Activated B cell treated with CpG ODN at 0.5 μM for 24 hours (primary cell): ENCODE measurements around the gene TSHZ2. TPM values are rescaled to one million over a fixed set of nuclear protein-coding genes. Genes with fewer than 3 reads are reported as not detected.

ENCODE experiments used
- ATAC-seq: fragments of 200-7000 bp; cut with Tn5 transposase; one replicate; pipeline ENCODE4 v1.10.0; 2021; ENCODE audit warnings: low read depth, mild to moderate bottlenecking, moderate library complexity
- CTCF ChIA-PET: fragments of 350-600 bp; sonication (Branson Sonifier 250); formaldehyde crosslinking; loops from one replicate; lab custom pipeline; 2021; ENCODE audit warnings: antibody characterized with exemption; lab: Charles Lee
- POLR2A ChIA-PET: fragments of 350-600 bp; sonication (Branson Sonifier 250); formaldehyde crosslinking; loops from one replicate; lab custom pipeline; 2021; ENCODE audit warnings: antibody characterized with exemption; lab: Charles Lee
- DNase-seq: peaks from one replicate; pipeline ENCODE4 v3.0.0; 2022
- H3K27ac Mint-ChIP-seq: one replicate; pipeline ENCODE4 v1.8.0; 2020; ENCODE audit warnings: mixed read lengths
- H3K27me3 Mint-ChIP-seq: one replicate; pipeline ENCODE4 v1.8.0; 2021; ENCODE audit warnings: mixed read lengths
- H3K36me3 Mint-ChIP-seq: one replicate; pipeline ENCODE4 v1.8.0; 2021; ENCODE audit warnings: low read depth, mixed read lengths
- H3K4me1 Mint-ChIP-seq: one replicate; pipeline ENCODE4 v1.8.0; 2021; ENCODE audit warnings: mixed read lengths
- H3K4me3 Mint-ChIP-seq: one replicate; pipeline ENCODE4 v1.8.0; 2020; ENCODE audit warnings: mild to moderate bottlenecking, mixed read lengths
- H3K9me3 Mint-ChIP-seq: one replicate; pipeline ENCODE4 v1.8.0; 2020; ENCODE audit warnings: mixed read lengths
- intact Hi-C: fragments of 100-400 bp; cut with micrococcal nuclease; formaldehyde crosslinking; loops from one replicate; pipeline ENCODE4 v1.15.1; 2024
- total RNA-seq: library from RNA; stranded (reverse); gene quantifications from 2 replicates; pipeline ENCODE4 v1.2.3, GENCODE V29; 2022
- TF ChIP-seq, protein P1 (sequence below): fragments of 200-600 bp; IDR thresholded peaks from one replicate; pipeline ENCODE4 v1.8.0; 2022; ENCODE audit warnings: antibody characterized with exemption, mild to moderate bottlenecking

Gene TSHZ2
- total RNA-seq, 1 donor from 2014 or later = 1.7 TPM

DNA sequence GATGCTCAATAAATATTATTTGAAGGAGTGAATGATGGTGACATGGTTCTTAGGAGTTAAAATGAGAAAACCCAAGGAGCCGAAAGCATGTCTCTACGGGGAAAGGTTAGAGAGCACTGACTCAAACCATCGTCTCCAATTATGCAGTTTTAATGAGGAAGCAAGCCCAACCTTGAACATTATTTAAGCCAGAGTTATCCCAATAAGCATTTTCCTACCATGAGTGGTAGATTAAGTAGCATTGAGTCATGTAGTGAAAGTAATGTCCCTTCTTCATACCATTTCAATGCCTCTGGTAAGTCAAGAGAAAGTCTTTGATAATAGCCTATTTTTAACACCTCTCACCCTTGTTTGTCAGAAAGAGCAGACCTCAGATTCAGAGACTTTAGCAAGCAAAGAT lies 13.5 kb downstream of the TSHZ2 start:
- TF ChIP-seq, protein P1, sequence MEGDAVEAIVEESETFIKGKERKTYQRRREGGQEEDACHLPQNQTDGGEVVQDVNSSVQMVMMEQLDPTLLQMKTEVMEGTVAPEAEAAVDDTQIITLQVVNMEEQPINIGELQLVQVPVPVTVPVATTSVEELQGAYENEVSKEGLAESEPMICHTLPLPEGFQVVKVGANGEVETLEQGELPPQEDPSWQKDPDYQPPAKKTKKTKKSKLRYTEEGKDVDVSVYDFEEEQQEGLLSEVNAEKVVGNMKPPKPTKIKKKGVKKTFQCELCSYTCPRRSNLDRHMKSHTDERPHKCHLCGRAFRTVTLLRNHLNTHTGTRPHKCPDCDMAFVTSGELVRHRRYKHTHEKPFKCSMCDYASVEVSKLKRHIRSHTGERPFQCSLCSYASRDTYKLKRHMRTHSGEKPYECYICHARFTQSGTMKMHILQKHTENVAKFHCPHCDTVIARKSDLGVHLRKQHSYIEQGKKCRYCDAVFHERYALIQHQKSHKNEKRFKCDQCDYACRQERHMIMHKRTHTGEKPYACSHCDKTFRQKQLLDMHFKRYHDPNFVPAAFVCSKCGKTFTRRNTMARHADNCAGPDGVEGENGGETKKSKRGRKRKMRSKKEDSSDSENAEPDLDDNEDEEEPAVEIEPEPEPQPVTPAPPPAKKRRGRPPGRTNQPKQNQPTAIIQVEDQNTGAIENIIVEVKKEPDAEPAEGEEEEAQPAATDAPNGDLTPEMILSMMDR = no peak
- Mint-ChIP-seq H3K36me3 (no peaks in the 10 kb centered on the region), H3K9me3 (no peaks in the 10 kb centered on the region), H3K4me3 (no peak overlapping the region), H3K27me3 (peaks cover 9% of the 10 kb centered on the region), H3K4me1 (peaks cover 6% of the 10 kb centered on the region), H3K27ac (no peak overlapping the region)
- ChIA-PET POLR2A (no interaction called here), CTCF (no interaction called here)
- no peak for ATAC-seq
- intact Hi-C loops = no loop called here
- no peak for DNase-seq

- intact Hi-C loops = no loop called here
- DNase-seq = no peak
- Mint-ChIP-seq H3K27ac (no peak overlapping the region), H3K27me3 (peaks cover 9% of the 10 kb centered on the region), H3K36me3 (no peaks in the 10 kb centered on the region), H3K4me1 (peaks cover 6% of the 10 kb centered on the region), H3K4me3 (no peak overlapping the region), H3K9me3 (no peaks in the 10 kb centered on the region)
- TF ChIP-seq, protein P1 = no peak
- CTCF ChIA-PET = no interaction called here
- POLR2A ChIA-PET = interaction anchor here (1.1 kb wide), 1 partner anchor 14 kb away, joined by 3 read pairs; no protein-coding TSS in a partner anchor
- no peak for ATAC-seq
Measured at GRCh38 chr20:52987295-52987694, 15.1 kb downstream of the TSHZ2 start.

GRCh38 chr20:52991830-52992229 lies 19.7 kb downstream of the TSHZ2 start:
- no peak overlapping the region for H3K27ac Mint-ChIP-seq
- H3K36me3 Mint-ChIP-seq = no peaks in the 10 kb centered on the region
- CTCF ChIA-PET = no interaction called here
- intact Hi-C loops = no loop called here
- no peaks in the 10 kb centered on the region for H3K9me3 Mint-ChIP-seq
- POLR2A ChIA-PET = no interaction called here
- TF ChIP-seq, protein P1 = no peak
- no peak overlapping the region for H3K4me3 Mint-ChIP-seq
- H3K4me1 Mint-ChIP-seq = no peaks in the 10 kb centered on the region
- no peaks in the 10 kb centered on the region for H3K27me3 Mint-ChIP-seq
- DNase-seq (no peak), ATAC-seq (no peak)

DNA sequence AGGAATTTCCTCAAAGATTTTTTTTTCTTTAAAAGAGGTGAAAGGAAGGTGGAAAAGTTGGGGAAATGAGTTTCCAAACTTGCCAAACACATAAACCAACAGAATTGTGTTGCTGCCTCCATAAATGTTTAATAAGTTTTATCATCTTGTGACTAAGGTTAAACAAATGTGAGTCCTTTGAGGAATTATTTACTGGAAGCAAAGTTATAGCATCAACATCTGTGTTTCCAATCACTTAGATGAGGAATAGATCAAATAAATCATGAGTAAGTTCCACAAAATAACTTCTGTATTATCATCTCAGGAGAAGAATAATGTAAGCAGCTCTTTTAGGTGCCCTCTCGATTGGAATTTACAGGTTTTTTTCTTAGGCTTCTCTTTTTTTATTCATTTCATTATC lies 20.5 kb downstream of the TSHZ2 start:
- Mint-ChIP-seq H3K36me3 (no peaks in the 10 kb centered on the region), H3K4me3 (no peak overlapping the region), H3K9me3 (no peaks in the 10 kb centered on the region), H3K27me3 (no peaks in the 10 kb centered on the region), H3K4me1 (no peaks in the 10 kb centered on the region), H3K27ac (no peak overlapping the region)
- ChIA-PET POLR2A (no interaction called here), CTCF (no interaction called here)
- TF ChIP-seq, protein P1 = no peak
- ATAC-seq = no peak
- DNase-seq = no peak
- intact Hi-C loops = no loop called here

GRCh38 chr20:52993076-52993475 lies 20.9 kb downstream of the TSHZ2 start:
- H3K27ac Mint-ChIP-seq = no peak overlapping the region
- ChIA-PET CTCF (no interaction called here), POLR2A (no interaction called here)
- H3K4me3 Mint-ChIP-seq = no peak overlapping the region
- DNase-seq (no peak), ATAC-seq (no peak)
- no peaks in the 10 kb centered on the region for H3K4me1 Mint-ChIP-seq
- no peaks in the 10 kb centered on the region for H3K9me3 Mint-ChIP-seq
- H3K27me3 Mint-ChIP-seq = no peaks in the 10 kb centered on the region
- intact Hi-C loops = no loop called here
- no peaks in the 10 kb centered on the region for H3K36me3 Mint-ChIP-seq
- TF ChIP-seq, protein P1 = no peak
